ENCODE results near the gene PAPOLA. TPM values are rescaled to one million over a fixed set of nuclear protein-coding genes. Genes with fewer than 3 reads are reported as not detected.

Gene PAPOLA
- 100 to 1,000 TPM; 111 to 167 (median 134) TPM for total RNA-seq

GRCh38 chr14:96501740-96502620 is at the start of gene PAPOLA:
Gene PAPOLA, plus strand, starts transcription at chr14:96502382. Its CDS starts 211 bp downstream, at chr14:96502593.
- WGBS, 2 donors (ENCODE audit: low coverage in 1 of 2), result 2% methylated on average over 9 of the region's 87 CpGs; no CpG with 5 or more reads in 1 of the 2 donors
- Histone ChIP-seq H3K4me1 (peaks cover 6 to 38% (median 20%) of the 10 kb centered on the region in 3 donors), H3K4me3 (peak within 1 kb of the TSS; percentile 84), H3K9me3 (no peaks in the 10 kb centered on the region), H3K36me3 (no peaks in the 10 kb centered on the region), H3K27me3 (no peaks in the 10 kb centered on the region), H3K27ac (peak within 1 kb of the TSS; percentile 85 to 98 (median 97))
- peak; percentile 97 for ATAC-seq
- TF ChIP-seq EP300 (IDR thresholded peaks at IDR 0.05) (no peak), POLR2A (IDR thresholded peaks at IDR 0.05) (peak; percentile 55 to 60), POLR2AphosphoS5 (IDR thresholded peaks at IDR 0.05) (peak; percentile 84), CTCF (IDR thresholded peaks at IDR 0.05) (peak in 3 of 4 experiments; percentile 9 to 42 (median 33))

DNA sequence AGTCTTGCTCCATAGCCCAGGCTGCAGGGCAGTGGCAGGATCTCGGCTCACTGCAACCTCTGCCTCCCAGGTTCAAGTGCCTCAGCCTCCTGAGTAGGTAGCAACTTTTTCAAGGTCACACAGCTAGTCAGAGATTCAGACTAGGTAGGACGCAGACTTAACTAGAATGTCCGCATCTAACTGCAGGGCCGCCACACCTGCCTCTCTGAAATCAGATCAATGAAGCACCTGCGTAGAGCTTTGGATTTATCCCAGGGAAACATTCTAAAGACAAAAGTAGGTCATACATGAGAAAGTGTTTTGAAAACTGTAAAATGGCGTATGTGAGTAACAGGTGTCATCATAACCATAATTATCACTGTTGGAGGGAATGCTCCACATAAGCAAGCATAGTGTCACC is 49.5 kb upstream of the PAPOLA start:
- Histone ChIP-seq H3K9me3 (no peaks in the 10 kb centered on the region), H3K36me3 (no peaks in the 10 kb centered on the region), H3K27me3 (no peaks in the 10 kb centered on the region), H3K4me3 (no peak overlapping the region), H3K27ac (no peak overlapping the region), H3K4me1 (no peaks in the 10 kb centered on the region)
- no peak for ATAC-seq
- 83 to 96% methylated on average over 3 to 5 of the region's 6 CpGs for WGBS, 2 donors (ENCODE audit: low coverage in 1 of 2)
- TF ChIP-seq POLR2AphosphoS5 (IDR thresholded peaks at IDR 0.05) (no peak), POLR2A (IDR thresholded peaks at IDR 0.05) (no peak), EP300 (IDR thresholded peaks at IDR 0.05) (no peak), CTCF (IDR thresholded peaks at IDR 0.05) (no peak)

DNA sequence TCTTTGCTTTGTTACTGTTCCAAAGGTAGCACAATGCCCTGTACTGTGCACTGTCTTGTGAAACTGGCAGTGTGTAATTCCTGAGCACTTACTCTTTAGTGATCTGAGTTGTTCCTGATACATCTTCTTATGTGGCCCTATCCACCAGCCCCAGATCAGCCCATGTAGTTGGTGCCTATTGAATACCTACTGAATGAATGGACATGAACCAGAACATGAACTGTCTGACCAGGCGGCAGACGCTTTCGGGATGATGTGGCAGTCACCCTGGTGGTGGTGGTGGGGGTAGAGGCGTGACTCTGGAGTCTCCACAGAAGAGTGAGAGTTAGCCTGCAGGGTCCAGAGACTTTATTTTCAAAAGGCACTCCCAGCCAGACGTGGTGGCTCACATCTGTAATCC is 46.6 kb upstream of the PAPOLA start:
- Histone ChIP-seq H3K36me3 (no peaks in the 10 kb centered on the region), H3K9me3 (no peaks in the 10 kb centered on the region), H3K27me3 (no peaks in the 10 kb centered on the region), H3K4me1 (no peaks in the 10 kb centered on the region), H3K27ac (no peak overlapping the region), H3K4me3 (no peak overlapping the region)
- no peak for ATAC-seq
- 100% methylated on average over 1 to 2 of the region's 5 CpGs for WGBS, 2 donors (ENCODE audit: low coverage in 1 of 2)
- no peak for TF ChIP-seq POLR2A (IDR thresholded peaks at IDR 0.05)
- TF ChIP-seq CTCF (IDR thresholded peaks at IDR 0.05), result no peak
- TF ChIP-seq EP300 (IDR thresholded peaks at IDR 0.05), result no peak
- no peak for TF ChIP-seq POLR2AphosphoS5 (IDR thresholded peaks at IDR 0.05)

GRCh38 chr14:96459851-96460250 is 42.3 kb upstream of the PAPOLA start:
- H3K36me3 ChIP-seq, result no peaks in the 10 kb centered on the region
- H3K27ac ChIP-seq, result no peak overlapping the region
- TF ChIP-seq POLR2A (IDR thresholded peaks at IDR 0.05) (no peak), EP300 (IDR thresholded peaks at IDR 0.05) (no peak), POLR2AphosphoS5 (IDR thresholded peaks at IDR 0.05) (no peak), CTCF (IDR thresholded peaks at IDR 0.05) (no peak)
- WGBS, 2 donors (ENCODE audit: low coverage in 1 of 2), result 79 to 82% methylated on average over 3 of the region's 3 CpGs
- H3K9me3 ChIP-seq, result no peaks in the 10 kb centered on the region
- no peak overlapping the region for H3K4me3 ChIP-seq
- H3K27me3 ChIP-seq, result no peaks in the 10 kb centered on the region
- ATAC-seq, result no peak
- no peaks in the 10 kb centered on the region for H3K4me1 ChIP-seq

Data from gastroesophageal sphincter (tissue), 4 donors.